GM19463 (cell line): ENCODE results near the gene SLC7A11.
"Not testable (repeated sequence)": the region's sequence is repeated elsewhere in the genome, so short reads cannot be mapped to it uniquely, and the experiment has no call there.

ENCODE experiments used
- ATAC-seq: cut with Tn5 transposase; IDR thresholded peaks from one replicate; pipeline ENCODE4 v1.9.1; 2021; ENCODE audit warnings: mild to moderate bottlenecking, moderate library complexity; ENCODE audit not compliant: unreplicated experiment

Gene SLC7A11

DNA sequence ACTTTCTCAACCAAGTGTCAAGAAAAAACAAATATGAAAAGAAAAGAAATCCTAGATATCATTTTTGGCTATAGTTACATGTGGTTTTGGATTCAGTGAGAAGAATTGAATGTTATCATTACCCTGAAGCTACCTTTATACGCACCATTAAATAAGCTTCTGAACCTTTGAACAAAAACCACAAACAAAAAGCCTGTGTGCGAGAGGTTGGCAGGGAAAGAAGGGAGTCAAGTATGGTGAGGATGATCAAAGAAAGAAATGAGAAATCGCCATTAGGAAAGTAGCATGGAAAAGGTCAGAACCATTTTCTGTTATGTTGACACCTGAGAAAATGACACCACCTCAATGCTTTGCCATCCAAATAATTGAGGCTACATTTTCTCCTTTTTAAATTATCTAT, 1.2 kb upstream of the SLC7A11 start:
- no peak for ATAC-seq

GRCh38 chr4:138242834-138243156, 646 bp upstream of the SLC7A11 start:
- ATAC-seq: no peak

DNA sequence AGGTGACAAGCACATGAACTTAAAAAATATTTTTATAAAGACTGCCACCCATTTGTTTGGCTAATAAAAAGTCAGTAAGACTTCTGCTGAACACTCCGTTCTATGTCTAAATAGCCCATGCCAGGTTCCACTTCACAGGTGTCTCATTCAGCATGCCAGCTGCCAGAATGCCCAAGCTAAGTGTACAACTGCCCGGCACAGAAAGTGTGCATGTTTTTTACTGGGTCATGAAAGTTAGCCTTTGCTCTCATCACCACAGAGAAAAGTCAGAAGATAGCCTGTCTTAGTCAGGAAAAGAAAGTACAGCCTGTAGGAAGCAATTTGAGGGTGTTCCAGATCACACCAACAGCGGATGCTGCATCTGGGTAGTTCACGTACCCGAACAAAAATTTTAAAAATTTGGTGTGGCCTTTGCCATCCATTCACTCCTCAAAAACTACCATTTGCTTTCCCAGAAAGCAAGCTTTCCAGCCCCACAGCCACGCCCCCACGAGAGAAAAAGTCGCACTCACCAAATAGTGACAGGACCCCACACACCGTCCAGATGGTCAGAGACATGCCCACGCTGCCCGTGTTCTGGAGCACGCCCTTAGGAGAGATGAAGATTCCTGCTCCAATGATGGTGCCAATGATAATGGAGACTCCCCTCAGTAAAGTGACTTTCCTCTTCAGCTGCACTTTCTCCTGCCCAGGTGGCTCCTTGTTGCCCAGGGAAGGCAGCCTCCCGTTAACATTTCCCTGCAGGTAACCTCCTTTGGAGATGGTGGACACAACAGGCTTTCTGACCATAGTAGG, 671 bp downstream of the SLC7A11 start:
- ATAC-seq: no peak

DNA sequence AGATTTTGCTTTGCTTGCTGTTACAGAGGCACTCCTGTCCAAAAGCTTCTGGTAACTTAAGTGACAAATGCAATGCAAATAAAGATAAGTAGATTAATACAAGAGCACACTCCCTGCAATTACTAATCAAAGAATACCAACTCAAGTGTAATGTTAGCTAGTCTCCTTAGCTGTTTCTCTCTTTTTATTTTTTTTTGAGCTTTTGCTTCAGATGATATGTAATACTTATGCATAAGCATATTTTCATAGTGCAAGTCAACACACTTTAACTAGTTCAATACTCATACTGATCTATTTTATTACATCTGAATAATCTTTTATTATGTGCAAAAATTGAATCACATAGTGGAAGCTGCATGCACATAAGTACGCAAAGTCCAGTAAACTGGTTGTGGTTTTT, 2.7 kb downstream of the SLC7A11 start:
- ATAC-seq: no peak

- no peak for ATAC-seq
Observed at GRCh38 chr4:138238521-138239292, 3.4 kb downstream of the SLC7A11 start.

- ATAC-seq: not testable (repeated sequence)
Observed at GRCh38 chr4:138237132-138237531, 5.0 kb downstream of the SLC7A11 start.

DNA sequence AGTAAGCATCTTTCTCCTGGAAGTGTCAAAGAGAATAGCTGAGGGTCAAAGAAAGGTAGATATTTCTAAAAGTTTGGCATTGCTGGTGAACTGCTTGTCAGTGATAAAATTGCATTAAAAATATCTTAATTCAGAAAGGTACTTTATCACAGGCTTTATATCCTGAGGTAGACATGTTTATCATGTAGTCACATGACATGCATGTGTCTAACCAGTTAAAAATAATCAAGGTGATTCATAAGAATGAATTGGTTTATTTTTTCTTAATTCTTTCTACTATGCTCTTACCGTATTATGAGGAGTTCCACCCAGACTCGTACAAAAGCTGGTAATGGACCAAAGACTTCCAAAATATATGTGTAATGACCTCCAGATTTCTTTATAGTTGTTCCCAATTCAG, 6.1 kb downstream of the SLC7A11 start:
- no peak for ATAC-seq

DNA sequence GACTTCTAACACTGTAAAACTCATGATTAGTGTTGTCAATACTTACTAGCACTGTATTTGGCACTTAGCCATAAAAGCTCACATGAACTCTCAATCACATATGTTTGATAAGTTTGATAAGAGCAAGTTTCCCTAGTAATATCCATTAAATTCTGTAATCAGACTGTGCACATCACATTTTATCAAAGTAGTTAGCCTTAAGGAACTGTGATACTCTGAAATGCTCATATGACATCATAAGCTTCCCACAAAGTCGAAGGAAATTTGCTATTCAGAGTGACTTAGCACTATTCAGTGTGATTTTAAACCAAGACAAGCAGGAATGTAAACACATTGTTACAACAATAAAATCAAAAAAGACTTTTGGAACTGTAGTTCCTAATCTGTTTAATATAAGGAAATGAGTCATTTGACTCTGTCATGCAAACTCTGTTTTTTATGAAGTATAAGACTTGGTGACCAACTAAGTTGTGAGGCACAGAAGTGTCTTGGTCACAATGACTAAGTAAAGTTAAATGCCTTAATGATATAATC, 6.7 kb downstream of the SLC7A11 start:
- peak; percentile 60 for ATAC-seq

GRCh38 chr4:138234248-138234647, 7.9 kb downstream of the SLC7A11 start:
- no peak for ATAC-seq

- ATAC-seq: no peak
Observed at GRCh38 chr4:138233313-138234034, 8.7 kb downstream of the SLC7A11 start.

- no peak for ATAC-seq
Observed at GRCh38 chr4:138232364-138232763, 9.8 kb downstream of the SLC7A11 start.

GRCh38 chr4:138230048-138230447, 12.1 kb downstream of the SLC7A11 start:
- no peak for ATAC-seq

- no peak for ATAC-seq
Observed at GRCh38 chr4:138229160-138229559, 13.0 kb downstream of the SLC7A11 start.

- ATAC-seq: no peak
Observed at GRCh38 chr4:138226351-138226750, 15.8 kb downstream of the SLC7A11 start.

GRCh38 chr4:138225477-138225876, 16.7 kb downstream of the SLC7A11 start:
- no peak for ATAC-seq

- ATAC-seq: no peak
Observed at GRCh38 chr4:138224614-138225013, 17.5 kb downstream of the SLC7A11 start.

DNA sequence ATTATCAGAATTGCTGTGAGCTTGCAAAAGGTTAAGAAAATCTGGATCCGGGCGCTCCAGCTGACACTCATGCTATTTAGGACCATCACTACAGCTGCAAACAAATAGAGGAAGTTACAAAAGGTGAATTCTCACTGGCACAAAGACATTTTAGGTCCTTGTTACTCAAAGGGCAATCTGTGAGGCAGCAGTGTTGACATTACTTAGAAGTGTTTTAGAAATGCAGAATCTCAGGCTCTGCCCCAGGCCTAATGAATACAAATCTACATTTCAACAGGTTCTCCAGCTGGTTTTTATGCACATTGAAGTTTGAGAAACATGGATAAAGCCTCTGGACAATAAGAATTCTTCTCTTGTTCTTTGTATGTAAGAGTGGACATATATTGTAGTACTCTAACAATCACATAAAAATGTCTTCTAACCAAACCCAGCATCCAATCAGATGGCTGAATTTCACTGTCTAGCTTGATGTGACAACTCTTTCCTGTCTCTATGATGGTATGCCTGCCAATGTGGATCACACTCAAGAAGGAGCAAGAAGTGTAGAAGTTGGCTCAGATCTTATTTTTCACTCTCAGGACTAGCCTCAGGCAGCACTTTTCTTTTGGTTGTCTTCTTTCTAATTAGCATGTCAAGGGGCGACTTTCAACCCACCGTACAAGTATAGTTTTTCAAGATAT, 18.8 kb downstream of the SLC7A11 start:
- peak; percentile 67 for ATAC-seq

GRCh38 chr4:138222046-138222445, 20.1 kb downstream of the SLC7A11 start:
- no peak for ATAC-seq

DNA sequence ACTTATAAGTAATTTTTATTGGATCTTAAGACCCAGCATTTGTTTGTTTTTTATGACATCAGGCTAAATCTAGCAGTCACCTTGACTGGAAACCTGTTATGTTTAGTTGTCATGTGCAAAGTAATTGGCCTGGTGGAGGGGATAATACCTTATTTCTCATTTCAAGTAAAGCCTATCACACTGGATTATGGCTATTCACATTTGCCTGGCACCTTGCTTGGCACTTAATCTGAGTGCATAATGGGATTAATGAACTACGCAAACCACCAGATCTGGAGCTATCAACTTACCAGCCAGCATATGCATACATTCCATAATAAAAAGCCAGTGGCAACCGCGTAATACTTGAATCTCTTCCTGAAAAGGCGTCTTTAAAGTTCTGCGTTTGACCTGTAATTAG, 23.2 kb downstream of the SLC7A11 start:
- ATAC-seq: no peak

- ATAC-seq: no peak
Observed at GRCh38 chr4:138217567-138217966, 24.6 kb downstream of the SLC7A11 start.
